DND-41 (cell line): ENCODE measurements around the gene ITFG1.

ENCODE experiments used
- ATAC-seq: fragments of 200-7000 bp; cut with Tn5 transposase; 3 replicates; pipeline ENCODE4 v1.9.1; 2021; ENCODE audit warnings: low read depth; ENCODE audit not compliant: insufficient read depth
- DNase-seq: peaks from one replicate; pipeline ENCODE4 v3.0.0-alpha.2; 2020
- H2AFZ ChIP-seq: 2 replicates; pipeline ENCODE4 v1.6.0; 2012; ENCODE audit warnings: low read depth, low read length
- H3K27ac ChIP-seq: 2 replicates; pipeline ENCODE4 v1.5.1; 2012; ENCODE audit warnings: low read length, inconsistent platforms
- H3K27me3 ChIP-seq: fragments of 200-600 bp; sonication (generic); 2 replicates; pipeline ENCODE4 v1.6.0; 2012; ENCODE audit warnings: low read length, mild to moderate bottlenecking, inconsistent platforms; ENCODE audit not compliant: insufficient read depth, poor library complexity
- H3K36me3 ChIP-seq: 2 replicates; pipeline ENCODE4 v1.5.1; 2012; ENCODE audit warnings: low read length, inconsistent platforms; ENCODE audit not compliant: insufficient read depth
- H3K4me1 ChIP-seq: 2 replicates; pipeline ENCODE4 v1.5.1; 2012; ENCODE audit warnings: mild to moderate bottlenecking, low read length; ENCODE audit not compliant: insufficient read depth
- H3K4me2 ChIP-seq: 2 replicates; pipeline ENCODE4 v1.6.0; 2012; ENCODE audit warnings: mild to moderate bottlenecking, moderate library complexity, low read length, inconsistent platforms; ENCODE audit not compliant: insufficient read depth
- H3K4me3 ChIP-seq, 2 experiments: fragments of 200-600 bp in 1 of 2; shearing (Covaris generic) in 1 of 2; 2 replicates each; pipeline ENCODE4 v1.5.1; 2012 to 2016; ENCODE audit warnings: inconsistent platforms in 2 of 2, low read length in 2 of 2, mild to moderate bottlenecking in 2 of 2, low read depth in 1 of 2, moderate library complexity in 1 of 2
- H3K79me2 ChIP-seq: 2 replicates; pipeline ENCODE4 v1.6.0; 2012; ENCODE audit warnings: low read length, inconsistent platforms; ENCODE audit not compliant: insufficient read depth
- H3K9ac ChIP-seq: 2 replicates; pipeline ENCODE4 v1.6.0; 2012; ENCODE audit warnings: low read depth, mild to moderate bottlenecking, inconsistent platforms, low read length, moderate library complexity
- H3K9me3 ChIP-seq: 2 replicates; pipeline ENCODE4 v1.5.1; 2012; ENCODE audit warnings: low read length, moderate library complexity, mild to moderate bottlenecking, inconsistent platforms; ENCODE audit not compliant: insufficient read depth, severe bottlenecking
- H4K20me1 ChIP-seq: 2 replicates; pipeline ENCODE4 v1.6.0; 2012; ENCODE audit warnings: low read length; ENCODE audit not compliant: insufficient read depth
- EZH2 ChIP-seq: IDR thresholded peaks from 3 replicates; pipeline ENCODE4 v1.6.1; 2012; ENCODE audit warnings: borderline replicate concordance, low read depth, mild to moderate bottlenecking, moderate library complexity, low read length, inconsistent platforms; ENCODE audit not compliant: severe bottlenecking
- TF ChIP-seq, protein P1 (sequence below): IDR thresholded peaks from 2 replicates; pipeline ENCODE4 v1.5.1; 2012; ENCODE audit warnings: borderline replicate concordance, low read length, moderate library complexity, mild to moderate bottlenecking; ENCODE audit not compliant: poor library complexity, severe bottlenecking; ENCODE audit errors: extremely low read depth

The ITFG1 gene

GRCh38 chr16:47110939-47111338 lies 349.9 kb downstream of the ITFG1 start:
- Histone ChIP-seq H3K4me2 (no peak overlapping the region), H3K4me1 (no peaks in the 10 kb centered on the region), H3K79me2 (no peaks in the 10 kb centered on the region), H2AFZ (no peak overlapping the region), H3K36me3 (no peaks in the 10 kb centered on the region), H3K4me3 (no peak overlapping the region), H4K20me1 (no peaks in the 10 kb centered on the region), H3K9ac (no peak overlapping the region), H3K27ac (no peak overlapping the region), H3K27me3 (no peaks in the 10 kb centered on the region), H3K9me3 (no peaks in the 10 kb centered on the region)
- no peak for ATAC-seq
- no peak for TF ChIP-seq EZH2
- TF ChIP-seq, protein P1, sequence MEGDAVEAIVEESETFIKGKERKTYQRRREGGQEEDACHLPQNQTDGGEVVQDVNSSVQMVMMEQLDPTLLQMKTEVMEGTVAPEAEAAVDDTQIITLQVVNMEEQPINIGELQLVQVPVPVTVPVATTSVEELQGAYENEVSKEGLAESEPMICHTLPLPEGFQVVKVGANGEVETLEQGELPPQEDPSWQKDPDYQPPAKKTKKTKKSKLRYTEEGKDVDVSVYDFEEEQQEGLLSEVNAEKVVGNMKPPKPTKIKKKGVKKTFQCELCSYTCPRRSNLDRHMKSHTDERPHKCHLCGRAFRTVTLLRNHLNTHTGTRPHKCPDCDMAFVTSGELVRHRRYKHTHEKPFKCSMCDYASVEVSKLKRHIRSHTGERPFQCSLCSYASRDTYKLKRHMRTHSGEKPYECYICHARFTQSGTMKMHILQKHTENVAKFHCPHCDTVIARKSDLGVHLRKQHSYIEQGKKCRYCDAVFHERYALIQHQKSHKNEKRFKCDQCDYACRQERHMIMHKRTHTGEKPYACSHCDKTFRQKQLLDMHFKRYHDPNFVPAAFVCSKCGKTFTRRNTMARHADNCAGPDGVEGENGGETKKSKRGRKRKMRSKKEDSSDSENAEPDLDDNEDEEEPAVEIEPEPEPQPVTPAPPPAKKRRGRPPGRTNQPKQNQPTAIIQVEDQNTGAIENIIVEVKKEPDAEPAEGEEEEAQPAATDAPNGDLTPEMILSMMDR: no peak
- DNase-seq: no peak

GRCh38 chr16:47109361-47109760 lies 351.5 kb downstream of the ITFG1 start:
- Histone ChIP-seq H3K79me2 (no peaks in the 10 kb centered on the region), H3K9me3 (no peaks in the 10 kb centered on the region), H3K27me3 (no peaks in the 10 kb centered on the region), H3K4me3 (no peak overlapping the region), H4K20me1 (no peaks in the 10 kb centered on the region), H3K27ac (no peak overlapping the region), H2AFZ (no peak overlapping the region), H3K4me1 (no peaks in the 10 kb centered on the region), H3K9ac (no peak overlapping the region), H3K4me2 (no peak overlapping the region), H3K36me3 (no peaks in the 10 kb centered on the region)
- DNase-seq (no peak), ATAC-seq (no peak)
- TF ChIP-seq, protein P1: no peak
- no peak for TF ChIP-seq EZH2
